OCI-LY7 (cell line): ENCODE measurements around the gene ESRP2. TPM values are rescaled to one million over a fixed set of nuclear protein-coding genes. Genes with fewer than 3 reads are reported as not detected.

ENCODE experiments used
- BruUV-seq: library from RNA; stranded (reverse); fragments of 400-500 nt; replicated peaks from 2 replicates; lab custom pipeline; 2021; lab: Mats Ljungman, UMichigan
- CTCF ChIA-PET: fragments of 300-600 bp; sonication (Branson Sonifier 250); formaldehyde crosslinking; loops from one replicate; lab custom pipeline; 2022; ENCODE audit warnings: antibody characterized with exemption; ENCODE audit not compliant: unreplicated experiment; lab: Charles Lee
- POLR2A ChIA-PET: fragments of 300-600 bp; sonication (Branson Sonifier 250); formaldehyde crosslinking; loops from one replicate; lab custom pipeline; 2022; ENCODE audit warnings: antibody characterized with exemption; lab: Charles Lee
- DNase-seq: peaks from one replicate; pipeline ENCODE4 v3.0.0-alpha.2; 2015; ENCODE audit warnings: low spot score
- H2AFZ ChIP-seq: fragments of 200-600 bp; sonication (generic), shearing (Covaris generic); 2 replicates; pipeline ENCODE4 v1.6.1; 2014; ENCODE audit warnings: mild to moderate bottlenecking, antibody characterized with exemption, low read length, moderate library complexity
- H3K27ac ChIP-seq: fragments of 200-600 bp; sonication (generic); 2 replicates; pipeline ENCODE4 v1.5.1; 2014; ENCODE audit warnings: mixed run types, low read depth, mild to moderate bottlenecking, moderate library complexity, low read length, inconsistent platforms; ENCODE audit not compliant: poor library complexity, severe bottlenecking
- H3K36me3 ChIP-seq: fragments of 200-600 bp; sonication (generic); 2 replicates; pipeline ENCODE4 v1.6.1; 2014; ENCODE audit warnings: mild to moderate bottlenecking, antibody characterized with exemption, low read length, moderate library complexity, mixed read lengths; ENCODE audit not compliant: insufficient read depth
- H3K4me1 ChIP-seq: fragments of 200-600 bp; sonication (generic); 2 replicates; pipeline ENCODE4 v1.5.1; 2014; ENCODE audit warnings: mild to moderate bottlenecking, low read length; ENCODE audit not compliant: insufficient read depth, poor library complexity, severe bottlenecking
- H3K4me2 ChIP-seq: fragments of 200-600 bp; sonication (generic); 2 replicates; pipeline ENCODE4 v1.6.1; 2014; ENCODE audit warnings: mild to moderate bottlenecking, low read length
- H3K4me3 ChIP-seq: fragments of 200-600 bp; sonication (generic); 2 replicates; pipeline ENCODE4 v1.5.1; 2014; ENCODE audit warnings: mild to moderate bottlenecking, low read depth, low read length; ENCODE audit not compliant: poor library complexity, severe bottlenecking
- H3K79me2 ChIP-seq: fragments of 200-600 bp; sonication (generic); 2 replicates; pipeline ENCODE4 v1.6.1; 2016; ENCODE audit warnings: low read depth, mild to moderate bottlenecking, low read length, moderate library complexity, mixed read lengths; ENCODE audit not compliant: insufficient read depth
- H3K9me2 ChIP-seq: fragments of 200-600 bp; sonication (generic); 2 replicates; pipeline ENCODE4 v1.6.1; 2016; ENCODE audit warnings: mild to moderate bottlenecking, low read length, mixed read lengths; ENCODE audit not compliant: insufficient read depth
- H3K9me3 ChIP-seq: fragments of 200-600 bp; sonication (generic); 2 replicates; pipeline ENCODE4 v1.6.1; 2014; ENCODE audit warnings: mild to moderate bottlenecking, mixed run types, low read length, mixed read lengths
- H4K20me1 ChIP-seq: fragments of 200-600 bp; sonication (generic); 2 replicates; pipeline ENCODE4 v1.6.1; 2014; ENCODE audit warnings: mild to moderate bottlenecking, antibody characterized with exemption, low read length, moderate library complexity, mixed read lengths; ENCODE audit not compliant: insufficient read depth
- CTCF ChIP-seq: fragments of 200-600 bp; sonication (generic); conservative IDR thresholded peaks from 2 replicates; pipeline ENCODE4 v1.5.1; 2014; ENCODE audit warnings: mild to moderate bottlenecking, antibody characterized with exemption, low read length, moderate library complexity, mixed read lengths
- EZH2phosphoT487 ChIP-seq: fragments of 200-600 bp; sonication (generic); IDR thresholded peaks from 2 replicates; pipeline ENCODE4 v1.6.1; 2018; ENCODE audit warnings: low read depth, borderline replicate concordance, mild to moderate bottlenecking, mixed run types, antibody characterized with exemption, low read length, moderate library complexity, mixed read lengths
- intact Hi-C: fragments of 100-400 bp; cut with micrococcal nuclease; formaldehyde crosslinking; loops from one replicate; pipeline ENCODE4 v1.10.0; 2022; ENCODE audit not compliant: unreplicated experiment
- total RNA-seq, 2 experiments: library from RNA; depleted of rRNA in 1 of 2; stranded (reverse); fragments of >200 nt in 1 of 2; shearing (Covaris generic) in 1 of 2; gene quantifications; 2 replicates each; pipeline ENCODE4 v1.2.3, GENCODE V29; 2014 to 2022

Gene ESRP2
- total RNA-seq, 2 experiments from 2014 or later = not detected

GRCh38 chr16:68200088-68200783 is 35.7 kb downstream of the ESRP2 start:
- no peaks in the 10 kb centered on the region for H3K79me2 ChIP-seq
- CTCF ChIA-PET = no interaction called here
- no TSS peak for BruUV-seq

GRCh38 chr16:68197250-68197649 is 38.7 kb downstream of the ESRP2 start:
- no peak overlapping the region for H3K27ac ChIP-seq
- no peak for DNase-seq
- ChIA-PET CTCF (no interaction called here), POLR2A (no interaction called here)
- no peak overlapping the region for H2AFZ ChIP-seq
- H3K9me2 ChIP-seq = no peaks in the 10 kb centered on the region
- intact Hi-C loops = no loop called here
- no TSS peak for BruUV-seq
- no peaks in the 10 kb centered on the region for H4K20me1 ChIP-seq
- no peaks in the 10 kb centered on the region for H3K9me3 ChIP-seq
- no peaks in the 10 kb centered on the region for H3K79me2 ChIP-seq
- peaks cover 36% of the 10 kb centered on the region for H3K36me3 ChIP-seq
- H3K4me2 ChIP-seq = no peak overlapping the region
- no peak overlapping the region for H3K4me3 ChIP-seq
- no peaks in the 10 kb centered on the region for H3K4me1 ChIP-seq
- TF ChIP-seq CTCF (no peak), EZH2phosphoT487 (no peak)

More at GRCh38 chr16:68200088-68200783, 35.7 kb downstream of the ESRP2 start:
- Histone ChIP-seq H3K4me3 (no peak overlapping the region), H3K36me3 (peaks cover 10% of the 10 kb centered on the region; the same call in 1 of the 2 replicates), H3K4me1 (no peaks in the 10 kb centered on the region), H3K9me3 (no peaks in the 10 kb centered on the region), H3K9me2 (no peaks in the 10 kb centered on the region), H2AFZ (no peak overlapping the region), H3K27ac (no peak overlapping the region), H4K20me1 (no peaks in the 10 kb centered on the region), H3K4me2 (no peak overlapping the region)
- TF ChIP-seq EZH2phosphoT487 (no peak), CTCF (no peak)
- POLR2A ChIA-PET = interaction anchor here (0.6 to 0.8 kb wide), 2 partner anchors 24 to 25 kb away, joined by 3 to 4 read pairs; no protein-coding TSS in a partner anchor
- DNase-seq = no peak
- intact Hi-C loops = no loop called here

GRCh38 chr16:68194251-68194650 is 41.7 kb downstream of the ESRP2 start:
- no TSS peak for BruUV-seq
- no peaks in the 10 kb centered on the region for H3K9me2 ChIP-seq
- no peaks in the 10 kb centered on the region for H3K9me3 ChIP-seq
- intact Hi-C loops = no loop called here
- no peaks in the 10 kb centered on the region for H4K20me1 ChIP-seq
- H3K27ac ChIP-seq = no peak overlapping the region
- no peak overlapping the region for H2AFZ ChIP-seq
- H3K4me1 ChIP-seq = no peaks in the 10 kb centered on the region
- peaks cover 60% of the 10 kb centered on the region for H3K36me3 ChIP-seq
- no peak overlapping the region for H3K4me3 ChIP-seq
- no peak for DNase-seq
- no peaks in the 10 kb centered on the region for H3K79me2 ChIP-seq
- H3K4me2 ChIP-seq = no peak overlapping the region
- TF ChIP-seq CTCF (no peak), EZH2phosphoT487 (no peak)
- POLR2A ChIA-PET = interaction anchor here (0.7 to 0.9 kb wide), 2 partner anchors 20 to 109 kb away, joined by 3 read pairs; partner anchors contain the start of gene NFATC3
- CTCF ChIA-PET = no interaction called here
